Epithelial cell of prostate (primary cell): ENCODE measurements around the gene PCTP.

Experiments
- DNase-seq: peaks from one replicate; pipeline ENCODE4 v3.0.0-alpha.2; 2011; ENCODE audit warnings: low read depth, low spot score
- H3K27ac ChIP-seq: fragments of 450-650 bp; 2 replicates; pipeline ENCODE4 v1.5.1; 2017; ENCODE audit warnings: mild to moderate bottlenecking

PCTP gene

DNA sequence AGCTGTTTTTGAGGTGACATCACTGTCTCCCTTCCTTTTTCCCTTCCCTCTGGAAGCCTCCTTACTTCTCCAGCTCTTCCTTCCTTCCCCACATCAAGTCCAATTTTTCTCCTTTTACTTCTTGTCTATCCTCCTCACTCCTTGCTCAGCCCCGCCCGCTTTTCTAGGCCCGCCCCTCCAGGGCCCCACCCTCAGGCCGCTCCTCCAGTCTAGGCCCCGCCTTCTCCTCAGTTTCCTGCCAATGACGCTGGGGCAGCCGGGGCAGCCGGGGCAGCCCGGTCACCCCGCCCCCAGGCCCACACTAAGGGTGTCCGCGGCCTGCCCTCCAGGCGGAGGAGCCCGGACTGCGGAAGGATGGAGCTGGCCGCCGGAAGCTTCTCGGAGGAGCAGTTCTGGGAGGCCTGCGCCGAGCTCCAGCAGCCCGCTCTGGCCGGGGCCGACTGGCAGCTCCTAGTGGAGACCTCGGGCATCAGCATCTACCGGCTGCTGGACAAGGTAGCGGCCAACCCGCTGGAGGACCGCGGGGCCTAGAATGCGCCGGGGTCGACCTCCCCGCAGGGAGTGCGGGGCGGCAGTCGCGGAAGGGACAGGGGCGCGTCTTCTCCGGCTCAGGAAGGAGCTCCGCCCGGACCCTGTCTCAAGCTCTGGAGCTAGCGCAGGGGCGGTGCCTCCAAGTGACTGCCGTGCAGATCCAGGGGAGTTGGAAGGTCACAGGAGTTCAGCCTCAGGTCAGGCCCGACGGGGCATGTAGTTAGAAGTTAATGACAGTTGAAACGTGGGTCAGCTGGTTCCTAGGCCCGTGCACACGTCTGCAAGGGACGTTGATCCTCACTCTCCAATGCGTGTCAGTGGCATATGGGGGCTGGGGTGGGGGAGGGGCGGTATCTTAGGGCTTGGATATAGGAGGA, at the start of gene PCTP:
Gene PCTP (plus strand): TSS at position 302 of the 908 bp plus-strand sequence. CDS start 53 bp downstream, at position 355.
- DNase-seq: no peak
- H3K27ac ChIP-seq: peak within 1 kb of the TSS; percentile 57

DNA sequence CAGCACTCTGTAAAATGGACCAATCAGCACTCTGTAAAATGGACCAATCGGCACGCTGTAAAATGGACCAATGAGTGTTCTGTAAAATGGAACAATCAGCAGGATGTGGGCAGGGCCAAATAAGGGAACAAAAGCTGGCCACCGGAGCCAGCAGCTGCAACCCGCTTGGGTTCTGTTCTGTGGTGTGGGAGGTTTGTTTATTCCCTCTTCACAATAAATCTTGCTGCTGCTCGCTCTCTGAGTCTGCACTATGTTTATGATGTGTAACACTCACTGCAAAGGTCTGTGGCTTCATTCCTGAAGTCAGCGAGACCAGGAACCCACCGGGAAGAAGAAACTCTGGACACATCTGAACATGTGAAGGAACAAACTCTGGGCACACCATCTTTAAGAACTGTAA, 48.7 kb upstream of the PCTP start:
- H3K27ac ChIP-seq: no peak overlapping the region
- DNase-seq: no peak

DNA sequence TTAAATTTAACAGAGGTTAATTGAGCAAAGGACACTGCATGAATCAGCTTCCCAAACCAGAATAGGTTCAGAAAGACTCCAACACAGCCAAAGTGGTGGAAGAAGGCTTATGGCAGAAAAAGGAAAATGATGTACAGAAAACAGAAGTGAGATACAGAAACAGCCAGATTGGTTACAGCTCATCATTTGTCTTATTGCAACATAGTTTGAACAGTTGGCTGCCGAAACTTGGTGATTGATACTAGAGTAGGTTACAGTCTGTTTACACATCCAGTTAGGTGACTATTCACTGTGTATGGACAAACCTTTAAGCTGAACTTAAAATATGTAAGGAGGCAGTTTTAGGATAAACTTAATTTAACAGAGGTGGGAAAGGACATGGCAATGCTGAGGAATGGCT, 46.5 kb upstream of the PCTP start:
- peak; percentile 43 for DNase-seq
- no peak overlapping the region for H3K27ac ChIP-seq

DNA sequence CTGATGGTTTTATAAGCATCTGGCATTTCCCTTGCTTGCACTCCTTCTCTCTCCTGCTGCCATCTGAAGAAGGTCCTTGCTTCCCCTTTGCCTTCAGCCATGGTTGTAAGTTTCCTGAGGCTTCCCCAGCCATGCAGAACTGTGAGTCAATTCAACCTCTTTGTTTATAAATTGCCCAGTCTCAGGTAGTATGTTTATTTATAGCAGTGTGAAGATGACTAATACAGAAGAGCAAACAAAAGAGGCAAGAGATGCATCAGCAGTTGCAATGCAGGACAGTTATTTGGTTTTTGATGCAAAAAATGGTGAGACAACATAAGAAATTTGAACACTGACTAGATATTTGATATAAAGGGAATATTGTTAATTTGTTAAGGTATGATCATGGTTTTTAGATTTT, 45.0 kb upstream of the PCTP start:
- peak; percentile 45 for DNase-seq
- no peak overlapping the region for H3K27ac ChIP-seq

DNA sequence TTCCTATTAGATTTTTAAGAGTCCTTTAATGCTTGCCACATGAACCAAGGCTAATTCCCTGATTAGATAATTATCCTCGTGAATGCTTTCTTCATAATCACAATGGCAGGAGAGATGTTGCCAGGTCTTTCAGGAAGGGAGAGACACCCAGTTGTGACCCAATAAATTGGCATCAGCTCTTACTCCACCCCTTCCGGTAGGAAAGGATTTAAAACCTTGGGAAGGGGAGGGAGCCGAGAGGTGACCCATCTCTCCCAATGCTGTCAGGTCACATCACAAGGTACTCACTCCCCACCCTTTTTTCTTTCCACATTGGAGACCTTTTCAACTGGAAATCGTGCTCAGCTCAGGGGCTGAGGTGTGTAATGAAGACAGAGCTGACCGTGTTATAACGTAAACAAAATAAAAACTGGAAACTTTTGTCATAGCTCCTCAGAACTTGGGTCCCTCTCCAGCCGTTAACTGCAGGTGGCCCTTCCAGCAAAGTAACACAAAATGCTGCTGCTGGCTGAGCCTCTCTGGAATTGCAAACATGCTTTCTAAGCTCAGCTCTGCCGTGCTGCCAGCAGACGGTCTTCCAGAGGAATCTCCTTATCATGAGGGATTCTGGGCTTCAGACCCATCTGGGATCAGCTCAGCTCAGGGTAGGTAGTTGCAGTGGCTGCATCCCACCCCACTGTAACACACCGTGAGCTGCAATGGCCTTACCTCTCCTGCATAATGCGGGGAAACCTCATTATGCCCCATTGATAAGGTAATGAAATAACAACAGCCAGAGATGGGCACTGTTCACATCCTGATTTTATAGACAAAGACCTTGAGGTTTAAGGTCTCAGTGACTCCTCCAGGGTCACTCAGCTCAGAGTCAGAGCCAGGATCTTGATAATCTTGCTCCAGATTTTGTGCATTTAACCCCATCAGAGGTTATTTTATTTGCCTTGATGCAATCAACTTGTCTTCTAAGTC, 43.8 kb upstream of the PCTP start:
- no peak for DNase-seq
- H3K27ac ChIP-seq: no peak overlapping the region

DNA sequence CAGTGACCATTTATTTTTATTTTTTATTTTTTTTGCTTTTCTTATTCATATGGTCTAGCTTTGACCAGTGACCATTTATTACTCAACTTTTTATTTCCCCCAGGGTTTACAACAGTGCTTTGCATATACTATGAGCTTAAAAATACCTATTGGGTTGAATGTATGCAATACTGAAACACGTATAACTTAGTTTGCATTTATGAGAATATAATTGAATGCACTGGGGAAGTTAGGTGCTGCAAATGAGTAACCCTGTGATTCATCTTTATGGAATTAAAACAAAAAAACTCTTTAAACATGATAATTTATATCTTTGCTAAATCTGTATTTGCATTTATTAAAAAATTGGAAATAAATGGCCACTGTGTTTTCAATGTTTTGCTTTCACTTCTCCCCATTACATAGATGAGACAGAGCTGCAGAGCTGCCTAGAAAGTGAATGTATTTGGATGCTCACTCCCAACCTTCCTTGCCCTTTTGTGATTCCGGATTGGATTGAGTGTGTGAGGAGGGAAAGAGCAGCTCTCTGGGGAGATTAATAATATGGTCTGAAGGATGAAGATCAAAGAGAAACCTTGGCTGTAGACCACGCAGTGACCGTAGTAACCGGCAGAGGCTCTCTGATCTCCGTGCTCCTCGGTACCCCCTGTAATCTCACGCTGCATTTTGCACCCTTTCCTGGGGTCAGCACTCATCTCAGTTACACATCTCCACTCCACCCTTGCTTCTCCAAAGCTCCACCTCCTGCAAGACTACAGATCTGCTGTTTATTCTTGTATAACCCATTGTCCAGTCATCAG, 42.5 kb upstream of the PCTP start:
- DNase-seq: no peak
- no peak overlapping the region for H3K27ac ChIP-seq

DNA sequence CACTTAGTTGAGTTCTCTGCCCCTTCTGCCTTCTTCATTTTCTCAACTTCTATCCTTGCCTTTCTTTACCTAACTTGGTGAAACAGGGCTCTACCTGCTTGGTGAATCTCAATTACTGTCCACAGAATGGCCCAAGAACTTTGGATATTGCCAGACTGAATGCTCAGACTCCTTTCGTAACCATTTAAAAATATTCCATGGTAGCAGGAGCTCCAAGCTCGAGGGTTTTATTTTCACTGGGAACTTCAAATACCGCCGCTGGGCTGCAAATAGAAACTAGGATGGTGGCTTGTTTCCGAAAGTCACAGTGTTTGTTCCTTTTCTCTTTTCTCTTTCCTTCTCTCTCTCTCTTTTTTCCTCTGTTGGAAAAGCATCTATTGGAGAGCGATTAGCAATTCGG, 41.4 kb upstream of the PCTP start:
- no peak overlapping the region for H3K27ac ChIP-seq
- no peak for DNase-seq

DNA sequence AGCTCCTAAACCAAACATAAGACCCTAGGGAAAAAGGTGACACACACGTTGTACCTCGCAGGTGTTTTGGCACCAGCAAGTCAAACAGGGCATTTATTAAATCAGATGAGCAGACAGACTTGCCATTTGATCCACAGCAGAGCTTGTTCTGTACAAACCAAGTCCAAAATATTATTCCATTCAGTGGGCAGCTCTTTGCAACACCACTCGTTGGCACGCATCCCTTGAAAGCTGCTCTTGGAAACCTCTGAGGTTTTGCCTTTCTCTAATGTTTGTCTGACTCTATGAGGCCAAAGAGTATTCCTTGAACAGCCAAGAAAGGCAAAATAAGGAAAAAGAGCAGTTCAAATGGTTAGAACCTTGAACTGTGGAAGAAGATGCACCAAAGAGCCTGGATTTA, 40.9 kb upstream of the PCTP start:
- DNase-seq: no peak
- H3K27ac ChIP-seq: no peak overlapping the region

DNA sequence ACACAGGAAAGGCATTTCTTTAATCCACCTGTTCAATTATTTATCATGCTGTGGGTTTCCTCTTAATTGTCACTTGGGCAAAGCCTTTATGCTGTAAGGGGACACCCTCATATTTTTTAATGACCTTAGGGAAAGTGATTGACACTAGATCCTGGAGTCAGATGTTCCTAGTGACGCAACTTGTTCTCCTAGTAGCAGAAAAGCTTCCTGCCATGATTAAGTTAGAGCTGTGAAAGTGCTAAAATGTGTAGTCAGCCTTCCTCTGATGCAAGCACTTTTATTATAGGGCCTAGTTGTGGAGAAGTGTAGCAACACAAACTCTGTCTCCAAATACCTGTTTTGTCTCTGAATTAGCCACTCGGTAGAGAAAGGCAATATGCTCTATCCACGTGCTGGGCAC, 40.4 kb upstream of the PCTP start:
- DNase-seq: no peak
- H3K27ac ChIP-seq: no peak overlapping the region

DNA sequence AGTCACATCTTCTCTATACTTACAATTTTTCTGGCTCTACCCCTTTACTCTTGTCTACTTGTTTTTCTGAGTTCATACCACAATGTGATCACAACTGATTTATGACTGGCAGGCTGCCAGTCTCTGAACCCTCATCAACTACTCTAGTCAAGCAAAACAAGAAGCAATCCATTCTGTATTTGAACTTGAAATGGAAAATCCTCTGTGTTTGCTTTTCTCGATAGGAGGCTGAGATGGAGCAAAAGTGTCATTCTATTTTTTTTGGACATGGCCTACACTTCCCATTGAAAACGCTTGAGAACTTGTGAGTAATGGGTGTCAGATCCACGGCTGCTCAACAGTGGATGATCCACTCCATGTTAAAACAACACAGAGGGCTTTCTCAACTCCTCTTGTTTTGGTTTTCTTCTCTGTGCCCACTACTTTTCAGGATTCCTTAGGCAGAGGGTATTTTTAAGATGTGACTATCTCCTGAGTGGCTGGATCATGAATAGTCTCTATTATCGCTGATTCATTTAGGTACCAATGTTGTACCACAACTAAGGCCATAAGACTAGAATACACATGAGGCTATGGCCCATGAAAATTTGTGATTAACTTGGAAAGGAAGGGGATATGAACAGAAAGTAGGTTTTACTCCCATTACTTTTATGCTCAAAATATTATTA, 39.9 kb upstream of the PCTP start:
- DNase-seq: no peak
- no peak overlapping the region for H3K27ac ChIP-seq

DNA sequence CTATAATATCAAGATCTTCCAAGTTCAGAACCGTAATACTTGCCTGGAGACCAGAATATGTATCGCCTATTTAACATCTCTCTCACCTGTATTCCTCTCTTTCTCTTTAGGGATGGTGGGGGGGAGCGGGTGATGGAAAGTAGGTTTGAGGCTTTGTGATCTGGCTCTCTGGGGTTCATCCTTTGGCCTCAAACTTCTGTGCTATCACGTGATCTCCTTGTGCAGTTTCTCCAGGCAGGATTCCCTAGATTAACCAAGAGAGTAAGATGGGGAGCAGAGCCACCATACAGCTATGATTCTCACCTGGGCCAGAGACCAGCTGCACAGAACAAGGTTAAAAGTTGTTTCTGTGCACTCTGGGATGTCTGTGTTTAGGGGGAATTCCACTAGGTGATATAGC, 33.4 kb upstream of the PCTP start:
- no peak overlapping the region for H3K27ac ChIP-seq
- no peak for DNase-seq

DNA sequence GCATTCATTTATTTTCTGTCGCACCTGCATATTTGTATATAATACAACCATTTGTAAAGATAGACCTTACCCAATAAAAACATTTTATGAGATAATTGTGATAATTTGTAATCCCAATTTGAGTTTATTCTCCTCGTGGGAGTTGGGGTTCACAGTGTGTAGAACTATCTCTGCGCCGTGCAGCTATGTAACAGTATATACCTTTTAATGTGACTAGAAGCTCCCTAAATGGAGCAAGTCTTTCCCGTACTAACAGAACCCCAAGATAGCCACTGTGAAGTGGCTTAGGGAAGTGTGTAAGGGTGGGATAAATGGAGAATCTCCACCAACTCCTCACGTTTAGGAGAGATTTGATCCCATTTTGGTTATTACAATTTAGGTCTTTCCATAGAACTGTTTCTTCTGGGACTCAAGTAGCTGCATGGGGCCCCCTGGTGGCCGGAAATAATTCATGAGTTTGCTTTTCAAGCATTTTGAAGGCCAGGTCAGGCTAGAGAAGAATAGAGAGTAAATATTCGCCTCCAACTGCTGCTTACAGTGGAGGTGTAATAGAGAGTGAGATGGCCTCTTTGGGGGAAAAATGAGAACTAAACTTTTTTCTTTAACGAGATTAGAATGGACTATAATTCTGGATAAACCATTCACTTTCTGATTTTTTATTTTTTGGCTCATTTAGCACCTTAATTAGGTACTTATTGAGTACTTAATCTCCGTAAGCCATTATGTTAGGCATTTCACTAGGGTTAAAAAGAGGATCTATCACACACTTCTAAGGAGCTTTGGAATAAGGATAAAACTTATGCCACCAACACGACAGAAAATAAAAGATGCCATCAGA, 32.7 kb upstream of the PCTP start:
- no peak overlapping the region for H3K27ac ChIP-seq

DNA sequence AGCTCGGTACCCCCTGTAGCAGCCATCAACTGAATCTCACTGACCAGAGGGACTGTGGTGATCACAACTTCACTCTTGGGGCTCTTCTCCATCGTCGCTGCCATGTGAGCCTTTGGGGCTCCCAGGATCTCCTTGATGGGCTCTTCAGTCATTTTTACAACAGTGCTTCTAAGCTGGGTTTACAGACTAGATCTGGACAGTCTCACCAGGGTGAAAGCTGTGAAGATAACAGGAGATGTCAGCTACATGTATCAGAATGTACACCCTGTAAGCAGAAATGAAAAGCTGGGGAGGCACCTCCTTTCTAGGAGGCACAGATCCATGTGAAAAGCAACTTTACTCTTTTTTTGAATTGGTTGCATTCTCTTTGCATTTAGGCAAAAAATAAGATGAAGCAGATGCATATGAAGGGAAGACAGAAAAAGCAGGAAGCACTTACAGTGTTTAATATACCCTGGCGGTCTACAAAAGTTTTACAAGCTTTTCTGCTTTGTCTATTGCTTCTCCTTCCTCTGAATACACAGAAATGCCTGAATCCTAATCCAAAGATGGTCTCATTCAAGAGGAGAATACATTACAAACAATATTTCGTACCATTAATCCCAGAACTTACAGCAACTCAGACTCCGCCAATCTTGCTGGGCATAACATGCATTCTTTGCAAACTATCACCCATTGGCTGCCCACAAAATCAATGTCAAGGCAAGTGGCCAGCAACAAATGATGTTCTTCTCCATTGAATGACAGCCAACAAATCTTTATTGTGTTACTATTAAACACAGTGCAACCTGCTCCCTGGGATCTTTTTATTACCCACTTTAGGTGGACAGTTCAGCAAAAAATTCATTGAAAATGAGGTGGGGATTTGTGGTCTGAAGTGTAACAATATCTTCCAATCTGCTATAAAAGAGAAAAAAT, 29.7 kb upstream of the PCTP start:
- no peak overlapping the region for H3K27ac ChIP-seq
- DNase-seq: no peak

More for the DNA sequence above, 32.7 kb upstream of the PCTP start:
- no peak for DNase-seq

DNA sequence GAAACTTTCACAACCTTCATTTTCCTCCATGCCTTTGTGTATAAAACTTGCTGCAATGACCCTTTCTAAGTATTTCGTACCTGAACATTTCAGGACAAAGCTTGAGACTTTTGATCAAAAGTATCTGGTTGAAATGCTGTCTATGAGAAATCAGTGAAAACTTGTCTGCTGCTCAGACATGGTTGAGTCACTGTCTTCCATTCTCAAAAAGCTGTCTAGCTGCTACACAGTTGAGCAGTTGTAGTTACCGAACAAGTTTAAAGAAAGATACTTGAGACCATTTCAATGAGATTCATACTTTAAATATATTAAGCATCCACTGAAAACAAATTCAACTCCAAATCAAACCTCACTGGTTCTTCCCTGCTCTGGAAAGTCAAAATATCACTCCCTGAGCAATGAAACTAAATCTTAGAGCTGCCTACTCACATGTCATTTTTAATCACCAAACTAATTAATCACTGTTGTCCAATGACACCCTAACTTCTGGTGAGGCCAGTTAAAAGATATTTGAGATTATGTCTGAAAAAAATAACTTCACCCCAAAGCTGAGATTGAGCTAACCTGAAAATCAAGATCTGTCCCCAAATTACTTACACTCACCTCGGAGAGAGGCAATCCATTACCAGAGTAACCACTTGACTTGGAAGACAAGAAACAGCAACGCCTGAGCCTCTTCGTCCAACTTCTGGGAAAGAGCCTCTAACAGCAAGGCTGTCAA, 28.7 kb upstream of the PCTP start:
- no peak for DNase-seq

DNA sequence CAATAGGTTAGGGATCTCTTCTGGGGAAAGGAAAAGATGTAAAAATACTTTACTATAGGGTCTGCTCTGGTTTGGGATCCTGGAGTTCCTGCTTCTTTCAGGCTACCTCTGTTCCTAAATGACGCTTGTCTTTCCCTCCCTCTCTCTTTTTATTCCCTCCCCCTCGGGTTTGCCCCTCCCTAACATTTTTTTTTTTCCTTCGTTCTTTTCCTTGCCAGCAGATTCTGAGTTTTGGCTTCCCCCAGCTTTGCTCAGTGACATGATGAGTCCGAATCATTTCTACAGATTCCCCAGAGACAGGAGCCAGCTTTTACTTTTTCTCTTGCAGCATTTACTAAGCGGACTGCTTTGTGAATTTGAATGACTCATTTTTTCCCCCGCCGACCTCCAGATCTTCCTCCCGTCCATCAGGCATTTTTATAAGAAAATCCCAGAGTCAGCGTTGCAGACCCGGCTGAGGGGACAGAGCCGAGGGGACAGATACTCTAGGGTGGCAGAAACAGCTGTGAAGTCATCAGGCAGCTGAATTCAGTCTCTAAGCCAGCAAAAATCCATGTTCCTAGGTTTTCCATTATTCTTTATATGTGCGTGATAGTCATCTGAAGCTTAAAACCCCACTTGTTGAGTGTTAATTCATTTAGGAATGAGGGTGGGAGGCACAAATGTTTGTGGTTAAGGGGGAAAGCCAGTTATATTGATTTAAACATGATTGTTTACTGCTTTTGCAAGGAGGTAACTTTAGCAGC, 27.9 kb upstream of the PCTP start, which contains the start of gene TMEM100:
Gene TMEM100 (minus strand): TSS at position 123 of the 746 bp plus-strand sequence. CDS start 1,794 bp downstream, outside the sequence.
- H3K27ac ChIP-seq: no peak within 1 kb of the TSS
- no peak for DNase-seq

More for the DNA sequence above, 28.7 kb upstream of the PCTP start:
- H3K27ac ChIP-seq: no peak overlapping the region

DNA sequence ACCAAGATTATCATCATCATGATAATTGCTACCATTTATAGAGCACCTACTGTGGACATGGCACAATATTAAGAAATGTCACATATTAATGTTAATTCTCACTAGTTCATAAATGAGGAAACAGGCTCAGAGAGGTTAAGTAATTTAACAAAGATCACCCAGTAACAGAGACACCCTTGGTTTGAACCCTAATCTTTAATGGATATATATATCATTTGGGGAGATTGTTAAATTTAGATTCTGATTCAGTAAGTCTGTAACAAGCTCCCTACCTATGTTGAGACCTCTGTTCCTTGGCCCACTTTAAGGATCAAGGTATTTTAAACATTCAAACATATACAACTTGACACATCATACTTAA, 27.4 kb upstream of the PCTP start:
- no peak overlapping the region for H3K27ac ChIP-seq
- no peak for DNase-seq
